OCI-LY7 (cell line): Measurements from ENCODE around the gene PLEKHG5. TPM values are rescaled to one million over a fixed set of nuclear protein-coding genes. Genes with fewer than 3 reads are reported as not detected.

ENCODE experiments used
- BruUV-seq: library from RNA; stranded (reverse); fragments of 400-500 nt; replicated peaks from 2 replicates; lab custom pipeline; 2021; lab: Mats Ljungman, UMichigan
- CTCF ChIA-PET: fragments of 300-600 bp; sonication (Branson Sonifier 250); formaldehyde crosslinking; loops from one replicate; lab custom pipeline; 2022; ENCODE audit warnings: antibody characterized with exemption; ENCODE audit not compliant: unreplicated experiment; lab: Charles Lee
- POLR2A ChIA-PET: fragments of 300-600 bp; sonication (Branson Sonifier 250); formaldehyde crosslinking; loops from one replicate; lab custom pipeline; 2022; ENCODE audit warnings: antibody characterized with exemption; lab: Charles Lee
- DNase-seq: peaks from one replicate; pipeline ENCODE4 v3.0.0-alpha.2; 2015; ENCODE audit warnings: low spot score
- H2AFZ ChIP-seq: fragments of 200-600 bp; sonication (generic), shearing (Covaris generic); 2 replicates; pipeline ENCODE4 v1.6.1; 2014; ENCODE audit warnings: mild to moderate bottlenecking, antibody characterized with exemption, low read length, moderate library complexity
- H3K27ac ChIP-seq: fragments of 200-600 bp; sonication (generic); 2 replicates; pipeline ENCODE4 v1.5.1; 2014; ENCODE audit warnings: mixed run types, low read depth, mild to moderate bottlenecking, moderate library complexity, low read length, inconsistent platforms; ENCODE audit not compliant: poor library complexity, severe bottlenecking
- H3K36me3 ChIP-seq: fragments of 200-600 bp; sonication (generic); 2 replicates; pipeline ENCODE4 v1.6.1; 2014; ENCODE audit warnings: mild to moderate bottlenecking, antibody characterized with exemption, low read length, moderate library complexity, mixed read lengths; ENCODE audit not compliant: insufficient read depth
- H3K4me1 ChIP-seq: fragments of 200-600 bp; sonication (generic); 2 replicates; pipeline ENCODE4 v1.5.1; 2014; ENCODE audit warnings: mild to moderate bottlenecking, low read length; ENCODE audit not compliant: insufficient read depth, poor library complexity, severe bottlenecking
- H3K4me2 ChIP-seq: fragments of 200-600 bp; sonication (generic); 2 replicates; pipeline ENCODE4 v1.6.1; 2014; ENCODE audit warnings: mild to moderate bottlenecking, low read length
- H3K4me3 ChIP-seq: fragments of 200-600 bp; sonication (generic); 2 replicates; pipeline ENCODE4 v1.5.1; 2014; ENCODE audit warnings: mild to moderate bottlenecking, low read depth, low read length; ENCODE audit not compliant: poor library complexity, severe bottlenecking
- H3K79me2 ChIP-seq: fragments of 200-600 bp; sonication (generic); 2 replicates; pipeline ENCODE4 v1.6.1; 2016; ENCODE audit warnings: low read depth, mild to moderate bottlenecking, low read length, moderate library complexity, mixed read lengths; ENCODE audit not compliant: insufficient read depth
- H3K9me2 ChIP-seq: fragments of 200-600 bp; sonication (generic); 2 replicates; pipeline ENCODE4 v1.6.1; 2016; ENCODE audit warnings: mild to moderate bottlenecking, low read length, mixed read lengths; ENCODE audit not compliant: insufficient read depth
- H3K9me3 ChIP-seq: fragments of 200-600 bp; sonication (generic); 2 replicates; pipeline ENCODE4 v1.6.1; 2014; ENCODE audit warnings: mild to moderate bottlenecking, mixed run types, low read length, mixed read lengths
- H4K20me1 ChIP-seq: fragments of 200-600 bp; sonication (generic); 2 replicates; pipeline ENCODE4 v1.6.1; 2014; ENCODE audit warnings: mild to moderate bottlenecking, antibody characterized with exemption, low read length, moderate library complexity, mixed read lengths; ENCODE audit not compliant: insufficient read depth
- CTCF ChIP-seq: fragments of 200-600 bp; sonication (generic); conservative IDR thresholded peaks from 2 replicates; pipeline ENCODE4 v1.5.1; 2014; ENCODE audit warnings: mild to moderate bottlenecking, antibody characterized with exemption, low read length, moderate library complexity, mixed read lengths
- EZH2phosphoT487 ChIP-seq: fragments of 200-600 bp; sonication (generic); IDR thresholded peaks from 2 replicates; pipeline ENCODE4 v1.6.1; 2018; ENCODE audit warnings: low read depth, borderline replicate concordance, mild to moderate bottlenecking, mixed run types, antibody characterized with exemption, low read length, moderate library complexity, mixed read lengths
- intact Hi-C: fragments of 100-400 bp; cut with micrococcal nuclease; formaldehyde crosslinking; loops from one replicate; pipeline ENCODE4 v1.10.0; 2022; ENCODE audit not compliant: unreplicated experiment
- total RNA-seq, 2 experiments: library from RNA; depleted of rRNA in 1 of 2; stranded (reverse); fragments of >200 nt in 1 of 2; shearing (Covaris generic) in 1 of 2; gene quantifications; 2 replicates each; pipeline ENCODE4 v1.2.3, GENCODE V29; 2014 to 2022

Gene PLEKHG5
- total RNA-seq, 2 experiments from 2014 or later: 1.6 to 2.4 TPM

GRCh38 chr1:6523566-6523965, 32.1 kb upstream of the PLEKHG5 start:
- no peaks in the 10 kb centered on the region for H3K9me3 ChIP-seq
- no peaks in the 10 kb centered on the region for H3K4me1 ChIP-seq
- TF ChIP-seq EZH2phosphoT487 (no peak), CTCF (peak; percentile 78)
- no peak overlapping the region for H2AFZ ChIP-seq
- no peaks in the 10 kb centered on the region for H4K20me1 ChIP-seq
- H3K4me3 ChIP-seq: no peak overlapping the region
- POLR2A ChIA-PET: interaction anchor here (0.7 kb wide), 2 partner anchors 29 to 181 kb away, joined by 3 to 7 read pairs; no protein-coding TSS in a partner anchor
- BruUV-seq: no TSS peak
- no peak overlapping the region for H3K4me2 ChIP-seq
- CTCF ChIA-PET: interaction anchor here (0.5 kb wide), 1 partner anchor 396 kb away, joined by 4 read pairs; no protein-coding TSS in a partner anchor
- H3K9me2 ChIP-seq: no peaks in the 10 kb centered on the region
- intact Hi-C loops: loop anchor here (5.0 kb wide), 1 partner anchor 36 kb away; no protein-coding TSS in a partner anchor
- peak; percentile 34 for DNase-seq
- peaks cover 47% of the 10 kb centered on the region for H3K36me3 ChIP-seq
- H3K27ac ChIP-seq: no peak overlapping the region
- H3K79me2 ChIP-seq: no peaks in the 10 kb centered on the region

DNA sequence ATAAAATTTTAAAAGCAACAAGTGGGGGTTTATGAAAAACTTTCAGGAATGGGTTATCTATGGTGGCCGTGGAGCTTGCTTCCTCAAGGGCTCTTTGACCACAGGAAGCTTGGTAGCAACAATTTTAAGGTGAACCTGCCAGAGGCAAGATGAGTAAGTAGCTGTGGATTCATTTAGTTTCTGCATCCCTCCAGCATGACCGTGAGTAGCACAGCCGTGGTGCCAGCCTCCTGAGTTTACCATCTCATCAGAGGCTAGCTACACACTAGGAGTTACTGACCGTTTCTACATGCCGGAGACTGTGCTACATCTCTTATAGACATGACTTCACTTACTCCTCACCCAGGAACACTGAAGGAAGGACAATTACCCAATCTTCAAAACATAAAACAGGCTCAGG, 30.1 kb upstream of the PLEKHG5 start:
- H3K4me1 ChIP-seq: no peaks in the 10 kb centered on the region
- BruUV-seq: TSS peak; percentile 63
- H3K27ac ChIP-seq: no peak overlapping the region
- H3K4me2 ChIP-seq: no peak overlapping the region
- H3K79me2 ChIP-seq: no peaks in the 10 kb centered on the region
- H3K4me3 ChIP-seq: no peak overlapping the region
- no peak for TF ChIP-seq CTCF
- no peak for TF ChIP-seq EZH2phosphoT487
- H2AFZ ChIP-seq: no peak overlapping the region
- H3K36me3 ChIP-seq: peaks cover 27% of the 10 kb centered on the region
- ChIA-PET POLR2A (interaction anchor here (0.7 to 1.1 kb wide), 2 partner anchors 8 to 9 kb away, joined by 3 read pairs; no protein-coding TSS in a partner anchor), CTCF (no interaction called here)
- no peaks in the 10 kb centered on the region for H4K20me1 ChIP-seq
- intact Hi-C loops: loop anchor here (5.0 kb wide), 1 partner anchor 34 kb away; no protein-coding TSS in a partner anchor
- no peaks in the 10 kb centered on the region for H3K9me2 ChIP-seq
- H3K9me3 ChIP-seq: no peaks in the 10 kb centered on the region
- no peak for DNase-seq

DNA sequence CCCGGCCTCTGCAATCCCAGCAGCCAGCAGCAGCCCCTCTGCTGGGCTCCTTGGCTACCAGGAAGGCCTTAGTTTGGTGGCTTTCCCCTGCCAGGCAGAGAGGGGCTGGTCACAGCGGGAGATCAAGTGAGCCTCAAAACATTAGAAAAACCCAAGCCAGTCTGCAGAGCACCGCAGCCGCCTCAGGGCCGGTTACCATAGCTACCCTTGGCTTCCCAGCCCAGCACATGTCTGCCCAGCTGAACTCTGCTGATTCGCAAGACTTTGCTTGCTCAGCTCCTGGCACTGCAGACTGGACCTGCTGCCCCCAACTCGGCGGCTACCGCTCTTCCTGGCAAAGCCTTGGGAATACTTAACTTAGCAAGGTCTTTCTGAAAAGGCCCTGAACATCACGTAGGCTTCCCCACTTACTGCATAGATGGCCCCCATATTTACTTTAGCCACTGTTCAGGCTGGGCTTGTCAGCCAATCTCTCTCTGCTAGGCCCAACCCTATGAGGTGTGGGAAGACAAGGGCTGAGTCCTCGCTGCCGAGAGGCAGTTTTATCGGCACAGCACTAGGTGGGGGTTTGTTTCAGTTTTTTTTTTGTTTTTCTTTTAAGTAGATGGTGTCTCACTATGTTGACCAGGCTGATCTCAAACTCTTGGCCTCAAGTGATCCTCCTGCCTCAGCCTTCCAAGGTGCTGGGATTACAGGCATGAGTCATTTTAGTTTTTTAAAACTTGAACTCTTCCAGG, 28.6 kb upstream of the PLEKHG5 start:
- H3K9me2 ChIP-seq: no peaks in the 10 kb centered on the region
- no TSS peak for BruUV-seq
- no peak overlapping the region for H2AFZ ChIP-seq
- intact Hi-C loops: loop anchor here (5.0 kb wide), 1 partner anchor 33 kb away; no protein-coding TSS in a partner anchor
- ChIA-PET CTCF (no interaction called here), POLR2A (no interaction called here)
- no peak overlapping the region for H3K4me3 ChIP-seq
- H3K4me2 ChIP-seq: no peak overlapping the region
- DNase-seq: no peak
- TF ChIP-seq CTCF: no peak
- TF ChIP-seq EZH2phosphoT487: no peak
- H3K9me3 ChIP-seq: no peaks in the 10 kb centered on the region
- no peaks in the 10 kb centered on the region for H3K4me1 ChIP-seq
- H3K27ac ChIP-seq: no peak overlapping the region
- H3K36me3 ChIP-seq: peaks cover 12% of the 10 kb centered on the region
- no peaks in the 10 kb centered on the region for H4K20me1 ChIP-seq
- H3K79me2 ChIP-seq: no peaks in the 10 kb centered on the region
